ENCODE results near the gene RPH3AL.
"Not testable (repeated sequence)": the region's sequence is repeated elsewhere in the genome, so short reads cannot be mapped to it uniquely, and the experiment has no call there.

Gene RPH3AL

DNA sequence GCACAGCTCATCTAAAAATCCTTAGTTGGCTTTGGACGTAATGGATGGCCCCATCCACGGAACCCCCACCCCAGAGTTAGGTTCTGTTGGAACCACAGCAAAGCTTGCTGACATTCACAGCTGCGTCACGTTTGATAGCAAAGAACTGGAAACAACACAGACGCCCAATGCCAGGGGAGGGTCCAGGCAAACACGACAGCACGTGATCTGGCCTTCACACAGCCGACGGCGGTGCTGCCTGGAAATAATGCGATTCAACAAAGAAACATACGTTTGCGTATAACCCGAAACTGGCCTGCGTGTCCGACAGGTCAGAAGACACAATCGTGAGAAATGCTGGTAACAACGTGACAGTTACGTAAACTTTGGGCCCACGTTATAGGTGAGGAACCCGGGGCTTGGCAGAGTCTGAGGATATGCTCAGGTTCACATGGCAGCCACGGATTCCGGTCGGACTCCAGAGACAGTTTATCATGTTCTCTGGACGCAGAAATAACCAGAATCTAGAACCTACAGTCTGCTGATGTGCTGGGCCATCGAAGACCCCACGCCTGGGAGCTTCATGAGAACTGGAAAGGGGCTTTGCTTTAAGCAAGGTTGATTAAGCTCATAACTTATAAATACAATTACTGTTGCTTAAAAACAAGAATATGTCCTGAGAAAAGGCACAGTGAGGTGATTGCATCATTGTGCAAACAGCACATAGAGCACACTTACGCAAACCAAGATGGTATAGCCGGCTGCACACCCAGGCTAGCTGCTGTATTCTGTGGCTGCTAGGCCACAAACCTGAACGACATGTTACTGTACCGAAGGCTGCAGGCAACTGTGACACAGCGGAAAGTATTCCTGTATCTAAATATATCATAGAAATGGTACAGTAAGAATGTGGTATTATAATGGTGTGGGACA, 70.4 kb downstream of the RPH3AL start:
- no peak for DNase-seq (ENCODE audit: low read depth in 2 of 2)

DNA sequence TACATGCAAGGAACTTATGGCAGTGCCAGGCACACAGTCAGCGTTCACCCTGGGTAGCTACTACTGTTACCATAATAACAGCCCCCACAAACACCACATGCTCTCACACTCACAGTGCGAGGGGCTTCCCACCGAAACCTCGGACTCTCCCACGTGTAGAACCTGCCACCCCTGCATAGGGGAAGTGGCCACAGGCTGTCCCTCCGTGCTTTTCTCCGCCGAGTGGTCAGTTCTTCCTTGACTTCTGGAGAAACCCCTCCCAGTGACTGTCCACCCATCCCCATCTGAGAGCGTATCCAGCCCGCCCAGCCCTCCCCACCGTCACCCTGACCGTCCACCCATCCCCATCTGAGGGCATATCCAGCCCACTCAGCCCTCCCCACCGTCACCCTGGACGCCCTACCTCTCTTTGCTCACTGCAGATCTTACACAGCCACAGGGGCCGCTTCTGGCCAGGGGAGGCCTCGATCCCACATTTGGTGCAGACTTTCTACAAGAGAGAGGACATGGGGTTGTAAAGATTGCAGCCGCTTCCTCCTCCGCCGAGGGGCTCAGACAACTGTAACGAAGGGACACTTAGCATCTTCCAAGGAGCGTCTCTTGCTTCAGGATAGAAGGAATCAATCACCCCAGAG, 71.1 kb downstream of the RPH3AL start:
- DNase-seq (ENCODE audit: low read depth in 2 of 2) = no peak

DNA sequence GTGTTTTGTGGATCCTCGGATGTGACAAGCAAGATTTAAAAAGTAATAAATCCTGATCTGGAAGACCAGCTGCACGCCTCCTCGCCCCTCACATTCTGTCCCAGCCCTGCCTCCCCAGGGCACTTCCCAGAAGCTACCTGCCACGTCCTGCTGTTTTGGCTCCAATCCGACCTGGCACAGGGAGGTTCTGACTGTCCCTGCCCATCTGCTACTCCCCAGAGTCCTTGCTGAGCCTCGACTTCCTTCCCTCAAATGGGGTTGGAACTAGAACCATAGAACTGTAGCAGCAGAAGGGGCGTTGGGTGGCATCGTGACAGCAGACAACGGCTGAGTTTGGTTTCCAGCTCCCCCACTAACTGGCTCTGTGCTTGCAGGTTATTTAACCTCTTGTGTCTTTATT, 71.7 kb downstream of the RPH3AL start:
- DNase-seq (ENCODE audit: low read depth in 2 of 2) = no peak

DNA sequence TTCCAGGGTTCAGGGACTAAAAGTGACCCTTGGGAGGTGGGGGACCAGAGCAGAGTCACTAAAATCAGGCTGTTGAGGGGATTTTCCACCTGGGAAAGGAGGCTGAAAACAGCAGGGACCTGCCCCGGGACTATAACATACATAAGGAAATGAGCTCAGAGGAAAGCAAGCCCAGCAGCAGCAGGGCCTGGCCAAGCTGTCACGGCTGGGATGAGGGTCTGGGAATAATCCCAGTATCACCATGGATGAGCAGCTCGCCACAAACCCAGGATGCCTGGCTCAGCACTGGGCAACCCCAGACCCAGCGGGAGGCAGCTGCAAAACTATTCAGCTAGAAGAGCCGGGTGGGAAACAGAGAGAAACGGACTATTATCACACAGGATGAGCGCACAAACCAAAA, 72.4 kb downstream of the RPH3AL start:
- DNase-seq (ENCODE audit: low read depth in 2 of 2) = no peak

DNA sequence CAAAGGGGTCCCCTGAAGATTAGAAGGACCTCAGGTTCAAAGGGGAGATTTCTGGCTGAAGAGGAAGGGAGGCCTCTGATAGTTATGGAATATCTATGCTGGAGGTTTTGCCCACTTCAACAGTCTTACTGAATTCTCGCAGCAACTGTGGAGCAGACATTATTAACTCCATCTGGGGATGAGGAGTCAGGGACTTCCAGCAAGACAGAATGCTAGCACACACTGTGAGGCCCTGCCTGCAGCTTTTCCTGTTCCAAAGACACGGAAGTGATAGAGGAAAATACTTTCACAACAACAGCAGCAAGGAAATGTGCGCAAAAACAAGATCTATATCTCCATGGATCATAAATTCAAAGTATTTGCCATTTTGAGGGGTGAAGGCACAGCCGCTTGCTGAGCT, 72.8 kb downstream of the RPH3AL start:
- DNase-seq (ENCODE audit: low read depth in 2 of 2) = no peak

DNA sequence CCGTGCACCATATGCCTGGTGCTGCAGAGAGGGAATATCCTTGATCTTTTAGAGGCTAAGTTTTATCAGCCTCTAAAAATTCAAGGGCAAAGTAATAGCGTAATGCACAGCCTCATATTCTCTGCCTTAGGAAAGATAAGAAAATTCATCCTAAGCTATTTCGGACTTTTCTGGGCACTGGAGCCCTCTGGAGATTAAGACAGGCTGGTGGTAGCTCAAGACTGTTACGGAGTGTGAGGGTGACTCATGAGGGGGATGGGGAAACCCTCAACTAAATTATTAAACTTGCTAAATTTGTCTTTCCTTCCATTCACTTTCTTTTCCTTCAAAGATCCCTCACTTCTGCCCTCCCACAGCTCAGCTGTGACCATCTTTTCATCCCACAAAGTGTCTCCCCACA, 73.3 kb downstream of the RPH3AL start:
- no peak for DNase-seq (ENCODE audit: low read depth in 2 of 2)

DNA sequence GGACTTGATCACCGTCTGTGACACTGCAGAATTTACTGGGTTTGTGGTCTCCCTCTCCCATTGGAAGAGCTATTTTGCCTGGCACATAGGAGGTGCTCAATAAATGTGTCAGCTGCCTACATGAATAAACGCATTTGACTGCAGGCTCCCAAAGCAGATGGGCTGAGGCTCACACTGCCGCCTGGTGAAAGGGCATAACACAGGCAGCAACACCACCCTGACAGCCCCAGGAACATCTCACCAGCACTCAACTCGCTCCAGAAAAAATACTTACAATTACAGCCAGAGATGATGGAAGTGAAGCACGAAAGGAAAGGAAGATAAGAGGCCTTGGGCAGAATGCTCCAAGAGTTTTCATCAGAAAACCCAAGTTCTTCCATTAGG, 73.9 kb downstream of the RPH3AL start:
- DNase-seq (ENCODE audit: low read depth in 2 of 2) = no peak

DNA sequence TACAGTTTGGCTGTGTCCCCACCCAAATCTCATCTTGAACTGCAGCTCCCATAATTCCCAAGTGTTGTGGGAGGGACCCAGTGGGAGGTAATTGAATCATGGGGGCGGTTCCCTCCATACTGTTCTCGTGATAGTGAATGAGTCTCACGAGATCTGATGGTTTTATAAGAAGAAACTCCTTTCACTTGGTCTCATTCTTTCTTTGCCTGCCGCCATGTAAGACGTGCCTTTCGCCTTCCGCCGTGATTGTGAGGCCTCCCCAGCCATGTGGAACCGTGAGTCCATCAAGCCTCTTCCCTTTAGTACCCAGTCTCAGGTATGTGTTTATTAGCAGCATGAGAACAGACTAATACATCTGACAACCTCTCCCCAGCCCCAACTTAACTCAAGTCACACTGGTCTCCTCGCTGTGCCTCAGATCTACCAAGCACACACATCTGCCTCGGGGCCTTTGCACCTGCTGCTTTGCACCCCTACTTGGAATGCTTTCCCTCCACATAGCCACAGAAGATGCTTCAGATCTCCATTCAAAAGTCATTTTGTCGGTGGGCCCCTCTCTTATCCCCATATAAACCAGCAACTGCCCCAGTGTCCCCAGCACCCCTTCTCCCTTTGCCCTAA, 74.4 kb downstream of the RPH3AL start:
- no peak for DNase-seq (ENCODE audit: low read depth in 2 of 2)

DNA sequence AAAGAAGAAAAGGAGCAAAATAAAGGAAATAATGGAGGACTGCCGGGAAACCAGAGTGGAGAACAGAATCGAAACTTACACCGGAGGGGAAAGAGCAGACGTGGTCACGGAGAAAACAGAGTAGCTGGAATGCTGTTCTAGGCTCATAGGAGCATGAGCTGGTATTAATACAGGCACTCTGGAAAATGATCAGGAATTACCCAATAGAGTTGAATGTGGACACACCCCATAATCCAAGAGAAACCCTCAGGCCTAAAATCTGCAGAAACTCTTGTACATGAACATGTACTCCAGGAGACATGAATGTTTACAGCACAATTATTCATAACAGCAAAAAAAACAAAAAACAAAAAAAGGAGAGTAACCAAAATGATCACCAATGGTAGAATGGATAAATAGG, 77.7 kb downstream of the RPH3AL start:
- no peak for DNase-seq (ENCODE audit: low read depth in 2 of 2)

DNA sequence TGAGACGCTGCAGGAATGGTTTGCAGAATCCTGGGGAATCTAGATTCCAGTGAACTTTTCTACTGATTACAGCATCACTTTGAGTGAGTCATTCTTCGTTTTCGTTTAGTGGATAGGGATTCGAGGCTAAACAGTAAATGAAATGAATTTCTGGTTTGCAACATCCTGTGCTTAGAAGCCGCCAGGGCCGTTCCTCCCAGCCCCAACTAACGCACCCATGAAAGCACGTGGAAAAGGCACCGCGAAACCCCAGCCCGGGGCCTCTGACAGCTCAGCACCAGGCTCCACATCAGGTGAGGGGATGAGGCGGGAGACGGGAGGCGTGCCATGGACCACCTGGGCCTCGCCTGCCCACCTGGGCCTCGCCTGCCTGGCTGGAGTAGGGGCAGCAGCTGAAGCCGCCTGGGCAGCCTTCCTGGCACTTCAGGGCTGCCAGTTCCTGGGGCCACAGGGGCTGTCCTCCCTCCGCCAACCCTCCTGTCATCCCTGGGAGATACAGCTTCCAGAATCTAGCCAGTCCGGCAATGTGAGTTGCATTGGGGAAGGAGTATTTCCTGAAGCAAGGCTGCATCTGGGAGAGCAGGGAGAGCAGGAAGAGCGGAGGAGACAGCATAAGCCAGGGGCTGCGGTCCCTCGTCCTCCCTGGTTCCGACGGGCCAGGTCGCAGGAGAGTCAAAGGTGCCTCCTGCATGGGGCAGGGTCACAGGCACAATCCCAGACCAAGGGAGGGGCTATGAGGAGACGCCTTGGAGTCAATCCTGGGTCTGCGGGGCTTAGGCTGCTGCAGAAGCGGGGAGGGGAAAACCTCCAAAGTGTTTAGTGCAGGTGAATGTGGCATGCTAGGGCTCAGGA, 78.4 kb downstream of the RPH3AL start:
- DNase-seq (ENCODE audit: low read depth in 2 of 2) = no peak

DNA sequence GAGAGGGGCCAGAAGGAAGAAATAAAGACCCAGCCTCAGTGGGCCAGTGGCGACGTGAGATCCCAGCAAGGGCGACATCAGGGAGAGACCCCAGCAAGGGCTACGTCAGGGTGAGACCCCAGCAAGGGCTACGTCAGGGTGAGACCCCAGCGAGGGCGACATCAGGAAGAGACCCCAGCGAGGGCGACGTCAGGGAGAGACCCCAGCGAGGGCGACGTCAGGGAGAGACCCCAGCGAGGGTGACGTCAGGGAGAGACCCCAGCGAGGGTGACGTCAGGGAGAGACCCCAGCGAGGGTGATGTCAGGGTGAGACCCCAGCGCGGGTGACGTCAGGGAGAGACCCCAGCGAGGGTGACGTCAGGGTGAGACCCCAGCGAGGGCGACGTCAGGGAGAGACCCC, 79.8 kb downstream of the RPH3AL start:
- DNase-seq (ENCODE audit: low read depth in 2 of 2) = not testable (repeated sequence)

DNA sequence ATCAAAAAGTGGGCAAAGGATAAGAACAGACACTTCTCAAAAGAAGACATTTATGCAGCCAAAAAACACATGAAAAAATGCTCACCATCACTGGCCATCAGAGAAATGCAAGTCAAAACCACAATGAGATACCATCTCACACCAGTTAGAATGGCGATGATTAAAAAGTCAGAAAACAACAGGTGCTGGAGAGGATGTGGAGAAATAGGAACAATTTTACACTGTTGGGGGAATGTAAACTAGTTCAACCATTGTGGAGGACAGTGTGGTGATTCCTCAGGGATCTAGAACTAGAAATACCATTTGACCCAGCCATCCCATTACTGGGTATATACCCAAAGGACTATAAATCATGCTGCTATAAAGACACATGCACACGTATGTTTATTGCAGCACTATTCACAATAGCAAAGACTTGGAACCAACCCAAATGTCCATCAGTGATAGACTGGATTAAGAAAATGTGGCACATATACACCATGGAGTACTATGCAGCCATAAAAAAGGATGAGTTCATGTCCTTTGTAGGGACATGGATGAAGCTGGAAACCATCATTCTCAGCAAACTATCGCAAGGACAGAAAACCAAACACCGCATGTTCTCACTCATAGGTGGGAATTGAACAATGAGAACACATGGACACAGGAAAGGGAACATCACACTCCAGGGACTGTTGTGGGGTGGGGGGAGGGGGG, 80.5 kb downstream of the RPH3AL start:
- DNase-seq (ENCODE audit: low read depth in 2 of 2) = not testable (repeated sequence)

DNA sequence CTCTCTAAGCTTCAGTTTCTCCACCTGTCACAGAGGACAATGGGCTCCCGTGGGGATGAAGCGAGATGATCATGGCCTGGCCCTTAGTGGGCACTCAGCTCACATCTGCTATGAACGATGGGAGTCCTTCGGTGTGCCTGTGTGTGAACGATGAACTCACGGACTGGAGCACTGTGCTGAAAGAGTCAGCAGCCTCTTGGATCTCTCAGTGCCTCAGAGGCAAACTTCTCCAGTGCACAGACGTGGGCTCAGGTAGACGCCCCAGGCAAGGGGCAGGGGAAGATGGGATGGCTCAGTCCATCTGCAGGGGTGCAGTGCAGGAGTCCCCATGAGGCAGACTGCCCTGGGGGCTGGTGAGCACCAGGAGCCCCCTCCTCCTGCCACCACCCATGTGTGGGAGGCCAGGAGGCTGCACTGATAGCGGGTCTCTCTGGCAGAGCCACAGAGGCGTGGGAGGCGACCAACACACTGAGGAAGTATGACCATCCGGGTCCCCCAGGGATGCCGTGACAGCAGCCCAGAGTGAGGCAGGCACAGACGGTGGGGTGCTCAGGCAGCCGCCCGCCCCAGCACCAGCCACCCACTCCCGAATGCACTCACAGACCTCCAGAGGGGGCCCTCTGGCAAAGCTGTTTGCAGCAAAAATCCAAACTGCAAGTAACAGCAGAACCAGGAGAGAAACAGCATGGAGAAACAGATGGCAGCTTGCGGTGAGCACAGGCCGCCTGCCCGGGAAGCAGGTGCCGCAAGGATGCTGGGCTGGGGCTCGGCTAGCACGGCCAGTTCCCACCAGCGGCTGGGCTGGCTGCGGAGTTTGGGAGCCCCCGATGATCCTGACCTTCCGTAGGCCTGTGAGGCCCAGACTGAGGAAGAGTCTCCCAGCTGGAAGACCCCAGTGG, 82.7 kb downstream of the RPH3AL start:
- no peak for DNase-seq (ENCODE audit: low read depth in 2 of 2)

DNA sequence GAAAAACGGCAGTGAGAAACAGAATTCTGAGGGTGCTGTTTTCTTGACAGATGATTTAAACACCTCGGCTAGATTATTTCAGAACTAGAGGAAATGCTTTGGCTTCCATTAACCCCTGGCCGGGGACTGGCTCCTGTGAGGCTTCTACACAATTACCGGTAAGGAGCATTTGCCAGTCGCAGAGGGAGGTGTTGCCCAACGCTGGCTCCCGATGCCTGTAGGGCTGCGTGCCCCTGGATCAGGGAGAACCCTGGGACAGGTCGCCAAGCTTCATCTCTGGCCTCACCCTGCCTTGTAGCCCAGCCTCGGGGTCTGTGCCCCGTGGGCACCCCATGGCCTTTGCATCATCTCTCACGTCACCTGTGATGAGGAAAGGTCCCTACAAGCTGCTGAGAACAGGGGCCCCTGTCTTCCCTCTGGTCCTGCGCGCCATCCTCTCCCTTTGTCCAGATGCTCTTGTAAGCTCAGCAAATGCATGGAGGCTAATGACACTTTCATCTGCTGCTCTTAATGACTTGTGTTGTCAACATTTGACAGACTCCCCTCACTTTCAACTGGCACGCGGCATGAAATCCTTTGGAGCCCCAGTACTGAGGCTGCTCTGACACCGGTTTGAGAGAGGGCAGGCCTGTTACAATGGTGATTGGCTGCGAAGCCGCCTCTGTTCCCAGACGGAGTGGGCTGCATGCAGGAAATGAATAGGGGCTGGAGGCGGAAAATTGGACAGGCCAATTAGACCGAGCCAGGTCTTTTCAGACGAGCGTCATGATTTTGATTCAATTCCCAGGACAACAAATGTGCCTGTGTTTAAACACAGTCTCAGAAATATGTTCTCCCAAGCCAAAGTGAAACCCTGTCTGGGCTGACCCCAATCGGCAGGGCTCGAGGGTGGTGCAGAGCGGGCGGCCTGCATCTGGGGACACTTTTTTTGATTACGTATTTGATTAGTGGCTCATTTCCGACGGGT, 85.6 kb downstream of the RPH3AL start:
- DNase-seq (ENCODE audit: low read depth in 2 of 2) = no peak

DNA sequence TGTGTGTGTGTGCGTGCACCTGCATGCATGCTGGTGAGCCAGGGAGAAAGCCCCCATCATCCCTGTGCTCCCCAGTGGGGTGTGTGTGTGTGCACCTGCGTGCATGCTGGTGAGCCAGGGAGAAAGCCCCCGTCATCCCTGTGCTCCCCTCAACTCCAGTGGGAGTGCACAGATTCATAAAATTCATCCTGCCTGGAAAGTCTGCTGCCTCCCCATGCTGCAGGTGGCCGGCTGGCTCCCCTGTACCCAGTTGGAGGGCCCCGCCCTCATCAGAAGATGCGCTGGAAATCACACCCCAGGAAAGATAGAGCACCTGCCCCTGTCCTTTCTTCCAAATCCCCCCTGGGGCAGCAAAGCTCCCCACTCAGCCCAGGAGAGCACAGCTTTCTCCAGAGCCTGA, 86.4 kb downstream of the RPH3AL start:
- DNase-seq (ENCODE audit: low read depth in 2 of 2) = no peak

DNA sequence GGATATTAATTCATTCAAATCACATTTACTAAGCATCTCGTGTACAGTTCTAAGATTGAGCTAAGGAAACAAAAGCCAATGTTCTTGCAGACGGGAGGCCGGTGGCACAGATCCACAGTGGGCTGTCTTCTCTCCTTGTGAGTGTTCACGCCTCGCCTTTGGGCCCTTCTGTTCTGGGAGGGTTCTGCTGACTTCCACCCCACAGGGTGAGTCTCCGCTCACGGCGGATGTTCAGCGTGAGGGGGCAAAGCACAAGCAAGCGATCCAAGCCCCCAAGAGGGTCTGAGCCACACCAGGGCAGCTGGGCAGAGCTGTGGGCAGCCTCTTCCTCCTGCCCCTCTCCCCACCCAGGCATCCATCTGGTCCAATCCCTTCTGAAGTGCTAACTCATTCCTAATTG, 86.9 kb downstream of the RPH3AL start:
- no peak for DNase-seq (ENCODE audit: low read depth in 2 of 2)

DNA sequence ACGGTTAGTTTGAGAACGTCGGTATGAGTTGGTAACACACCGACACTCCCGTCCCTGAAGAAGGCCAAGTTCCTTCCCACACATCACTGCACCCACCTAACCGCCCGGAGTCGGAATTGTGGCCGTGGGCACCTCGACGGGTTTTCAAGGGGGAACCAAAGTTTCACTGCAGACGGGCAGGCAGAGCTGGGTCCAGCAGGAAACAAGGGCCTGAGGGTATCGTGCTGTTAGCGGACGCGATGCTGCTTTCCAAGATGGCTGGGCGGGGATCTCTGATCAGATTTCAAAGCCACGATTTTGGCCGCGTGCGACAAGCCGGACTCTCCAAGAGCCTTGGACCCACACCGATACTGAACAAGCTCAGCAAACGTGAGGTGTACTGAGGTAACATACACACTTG, 88.8 kb downstream of the RPH3AL start:
- no peak for DNase-seq (ENCODE audit: low read depth in 2 of 2)

DNA sequence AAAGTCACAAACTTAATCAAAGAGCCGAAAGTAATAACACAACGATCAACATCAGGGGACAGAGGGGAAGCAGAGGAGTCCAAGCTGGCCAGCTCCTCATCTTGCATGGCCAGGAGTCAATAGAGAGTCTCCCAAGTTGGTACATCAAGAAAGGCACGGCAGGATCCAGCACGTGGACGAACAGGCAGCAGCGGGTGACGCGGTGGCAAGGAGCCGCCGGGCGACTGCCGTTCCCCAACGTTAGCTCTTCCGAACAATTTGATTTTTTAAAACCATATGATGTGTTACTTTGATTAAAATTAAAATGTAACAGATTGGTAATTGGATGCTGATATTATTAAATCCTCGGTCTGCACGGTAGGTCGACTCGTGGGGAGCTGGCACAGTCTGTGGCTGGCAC, 89.3 kb downstream of the RPH3AL start:
- DNase-seq (ENCODE audit: low read depth in 2 of 2) = no peak

DNA sequence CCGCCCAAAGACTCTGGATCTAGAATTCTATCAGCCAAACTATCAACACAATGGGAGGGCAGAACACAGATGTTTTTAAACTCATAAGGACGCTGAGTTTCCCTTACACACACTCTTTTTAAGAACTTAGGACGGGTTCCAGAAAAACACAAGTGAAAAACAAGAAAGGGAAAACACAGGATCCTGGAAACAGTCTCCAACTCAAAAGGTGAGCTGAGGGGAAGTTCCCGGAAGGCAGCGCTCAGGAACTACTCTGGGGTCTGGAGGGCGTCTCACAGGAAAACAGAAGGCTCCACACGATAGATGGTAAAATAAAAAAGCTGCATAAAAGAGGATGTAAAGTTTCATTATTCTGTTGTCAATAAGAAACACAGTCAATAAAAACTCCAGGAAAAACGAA, 91.0 kb downstream of the RPH3AL start:
- no peak for DNase-seq (ENCODE audit: low read depth in 2 of 2)
